GM20000 (cell line): ENCODE measurements around the gene DACH1.

Source experiments
- DNase-seq: peaks from one replicate; pipeline ENCODE4 v3.0.0; 2012; ENCODE audit warnings: low spot score
- CTCF ChIP-seq: IDR thresholded peaks from 2 replicates; pipeline ENCODE4 v1.5.1; 2012; ENCODE audit warnings: mild to moderate bottlenecking, control low read depth; ENCODE audit errors: extremely low read depth, missing control alignments

Gene DACH1

GRCh38 chr13:71603255-71603654, 263.7 kb downstream of the DACH1 start:
- no peak for TF ChIP-seq CTCF
- no peak for DNase-seq

DNA sequence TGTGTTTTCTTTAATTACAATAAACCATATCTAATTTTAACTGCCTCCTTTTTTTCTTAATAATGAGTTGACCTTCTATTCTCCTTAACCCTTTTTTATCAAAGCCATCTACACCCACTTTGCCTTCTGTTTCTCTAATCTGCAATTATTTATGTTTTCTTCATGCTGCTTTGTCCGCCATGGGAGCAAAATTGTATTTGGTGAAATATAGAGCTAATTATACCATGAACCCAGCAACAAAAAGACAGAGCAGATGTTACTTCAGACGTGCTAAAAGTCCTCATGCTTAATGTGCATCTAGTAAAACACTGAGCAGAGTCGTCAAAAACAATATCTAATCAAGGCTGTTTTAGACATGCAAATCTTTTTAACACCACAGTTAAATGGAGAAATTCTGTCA, 264.7 kb downstream of the DACH1 start:
- no peak for DNase-seq
- no peak for TF ChIP-seq CTCF

GRCh38 chr13:71597150-71597549, 269.9 kb downstream of the DACH1 start:
- no peak for TF ChIP-seq CTCF
- no peak for DNase-seq

- no peak for TF ChIP-seq CTCF
- no peak for DNase-seq
Measured at GRCh38 chr13:71596116-71596515, 270.9 kb downstream of the DACH1 start.

DNA sequence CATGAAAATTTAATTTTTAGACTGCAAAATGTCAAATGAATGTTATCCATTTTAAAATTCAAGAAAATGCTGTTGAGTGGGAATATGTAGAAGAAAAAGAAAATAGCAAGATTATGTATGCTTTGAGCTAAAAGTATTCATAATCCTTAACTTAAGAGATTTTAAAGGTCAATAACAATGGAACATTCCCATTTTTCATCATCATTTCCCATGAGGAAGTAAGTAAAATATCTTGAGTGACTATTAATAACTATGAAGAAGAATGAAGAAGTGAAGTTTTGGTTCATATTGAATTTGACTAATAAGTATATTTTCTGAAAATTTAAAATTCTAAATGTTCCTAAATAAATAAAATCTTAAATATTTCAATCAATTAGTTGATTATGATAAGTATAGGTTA, 273.4 kb downstream of the DACH1 start:
- DNase-seq, result no peak
- no peak for TF ChIP-seq CTCF

GRCh38 chr13:71591374-71591773, 275.6 kb downstream of the DACH1 start:
- DNase-seq, result no peak
- TF ChIP-seq CTCF, result no peak

DNA sequence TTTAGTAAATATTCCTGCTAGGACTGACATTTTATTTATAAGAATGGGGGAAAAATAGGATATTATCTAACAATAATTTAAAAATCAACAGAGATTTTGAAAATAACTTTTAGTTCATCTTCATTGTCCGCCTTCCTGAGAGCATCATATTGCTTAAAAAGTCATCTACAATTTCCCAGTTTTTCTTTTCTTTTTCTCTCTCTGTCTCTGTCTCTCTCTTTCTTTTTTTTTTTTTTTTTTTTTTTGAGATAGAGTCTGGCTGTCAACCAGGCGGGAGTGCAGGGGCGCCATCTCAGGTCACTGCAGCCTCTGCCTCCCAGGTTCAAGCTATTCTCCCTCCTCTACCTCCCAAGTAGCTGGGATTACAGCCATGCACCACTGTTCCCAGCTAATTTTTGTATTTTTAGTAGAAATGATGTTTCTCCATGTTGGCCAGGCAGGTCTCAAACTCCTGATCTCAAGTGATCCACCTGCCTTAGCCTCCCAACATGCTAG, 276.3 kb downstream of the DACH1 start:
- DNase-seq, result no peak
- no peak for TF ChIP-seq CTCF
